D721Med (cell line): ENCODE measurements around the gene PNCK.

Experiments used
- DNase-seq: peaks from one replicate; pipeline ENCODE4 v3.0.0; 2011; ENCODE audit warnings: low spot score; ENCODE audit not compliant: insufficient read length
- FAIRE-seq: peaks from 2 replicates; lab custom pipeline; 2011; peaks lifted over from hg19 to GRCh38; lab: Jason Lieb, UNC
- TF ChIP-seq, protein P1 (sequence below): IDR thresholded peaks from 2 replicates; pipeline ENCODE4 v1.5.1; 2012; ENCODE audit warnings: mild to moderate bottlenecking, control low read depth; ENCODE audit not compliant: insufficient read depth; ENCODE audit errors: missing control alignments

Gene PNCK

DNA sequence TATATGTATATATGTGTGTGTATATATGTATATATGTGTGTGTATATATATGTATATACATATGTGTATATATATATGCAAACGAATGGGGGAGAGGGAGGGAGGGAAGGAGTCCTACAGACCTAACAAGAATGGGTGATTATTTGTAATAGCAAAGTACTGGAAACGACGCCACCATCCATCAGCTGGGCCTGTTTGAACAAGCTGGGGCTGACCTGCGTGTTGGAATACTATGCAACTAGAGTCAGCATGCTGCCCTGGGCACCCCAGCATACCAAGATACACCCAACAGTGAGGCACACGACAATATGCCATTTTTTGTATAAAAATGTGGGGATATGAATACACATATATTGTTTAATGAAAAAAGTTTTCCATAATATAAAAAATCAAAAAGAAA is 53.0 kb downstream of the PNCK start:
- DNase-seq = no peak
- TF ChIP-seq, protein P1, sequence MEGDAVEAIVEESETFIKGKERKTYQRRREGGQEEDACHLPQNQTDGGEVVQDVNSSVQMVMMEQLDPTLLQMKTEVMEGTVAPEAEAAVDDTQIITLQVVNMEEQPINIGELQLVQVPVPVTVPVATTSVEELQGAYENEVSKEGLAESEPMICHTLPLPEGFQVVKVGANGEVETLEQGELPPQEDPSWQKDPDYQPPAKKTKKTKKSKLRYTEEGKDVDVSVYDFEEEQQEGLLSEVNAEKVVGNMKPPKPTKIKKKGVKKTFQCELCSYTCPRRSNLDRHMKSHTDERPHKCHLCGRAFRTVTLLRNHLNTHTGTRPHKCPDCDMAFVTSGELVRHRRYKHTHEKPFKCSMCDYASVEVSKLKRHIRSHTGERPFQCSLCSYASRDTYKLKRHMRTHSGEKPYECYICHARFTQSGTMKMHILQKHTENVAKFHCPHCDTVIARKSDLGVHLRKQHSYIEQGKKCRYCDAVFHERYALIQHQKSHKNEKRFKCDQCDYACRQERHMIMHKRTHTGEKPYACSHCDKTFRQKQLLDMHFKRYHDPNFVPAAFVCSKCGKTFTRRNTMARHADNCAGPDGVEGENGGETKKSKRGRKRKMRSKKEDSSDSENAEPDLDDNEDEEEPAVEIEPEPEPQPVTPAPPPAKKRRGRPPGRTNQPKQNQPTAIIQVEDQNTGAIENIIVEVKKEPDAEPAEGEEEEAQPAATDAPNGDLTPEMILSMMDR = no peak
- FAIRE-seq = no peak
